GM21367 (cell line): Measurements from ENCODE around the gene AIG1.
A peak's percentile ranks its signal among the peaks of the same experiment; 100 is the strongest.
"Not testable (repeated sequence)": the region's sequence is repeated elsewhere in the genome, so short reads cannot be mapped to it uniquely, and the experiment has no call there.

Source experiments
- ATAC-seq: cut with Tn5 transposase; IDR thresholded peaks from one replicate; pipeline ENCODE4 v1.9.1; 2021; ENCODE audit not compliant: unreplicated experiment

Gene AIG1

GRCh38 chr6:143060806-143061596 is at the start of gene AIG1:
TSS of gene AIG1 (plus strand) at chr6:143060889. CDS start at chr6:143060926, 37 bp downstream.
- ATAC-seq, result peak; percentile 58

- peak; percentile 53 for ATAC-seq
Measured at GRCh38 chr6:143014764-143015163, 45.9 kb upstream of the AIG1 start.

GRCh38 chr6:143015300-143015706 is 45.4 kb upstream of the AIG1 start:
- ATAC-seq, result no peak

GRCh38 chr6:143018955-143019354 is 41.7 kb upstream of the AIG1 start:
- no peak for ATAC-seq

- not testable (repeated sequence) for ATAC-seq
Measured at GRCh38 chr6:143020862-143021261, 39.8 kb upstream of the AIG1 start.

- ATAC-seq, result no peak
Measured at GRCh38 chr6:143021543-143021942, 39.1 kb upstream of the AIG1 start.

GRCh38 chr6:143022587-143022986 is 38.1 kb upstream of the AIG1 start:
- no peak for ATAC-seq

GRCh38 chr6:143023695-143024094 is 37.0 kb upstream of the AIG1 start:
- no peak for ATAC-seq

GRCh38 chr6:143024977-143025376 is 35.7 kb upstream of the AIG1 start:
- ATAC-seq, result no peak

GRCh38 chr6:143026696-143027449 is 33.8 kb upstream of the AIG1 start:
- no peak for ATAC-seq

- no peak for ATAC-seq
Measured at GRCh38 chr6:143034689-143035334, 25.9 kb upstream of the AIG1 start.

- no peak for ATAC-seq
Measured at GRCh38 chr6:143037470-143037869, 23.2 kb upstream of the AIG1 start.

GRCh38 chr6:143038833-143039232 is 21.9 kb upstream of the AIG1 start:
- no peak for ATAC-seq

GRCh38 chr6:143039548-143039947 is 21.1 kb upstream of the AIG1 start:
- ATAC-seq, result no peak

- no peak for ATAC-seq
Measured at GRCh38 chr6:143040018-143040417, 20.7 kb upstream of the AIG1 start.

- ATAC-seq, result not testable (repeated sequence)
Measured at GRCh38 chr6:143044345-143044744, 16.3 kb upstream of the AIG1 start.

GRCh38 chr6:143049611-143050010 is 11.1 kb upstream of the AIG1 start:
- no peak for ATAC-seq

GRCh38 chr6:143050509-143050908 is 10.2 kb upstream of the AIG1 start:
- no peak for ATAC-seq

- ATAC-seq, result no peak
Measured at GRCh38 chr6:143052282-143052681, 8.4 kb upstream of the AIG1 start.

GRCh38 chr6:143053856-143054255 is 6.8 kb upstream of the AIG1 start:
- ATAC-seq, result no peak

GRCh38 chr6:143054329-143054728 is 6.4 kb upstream of the AIG1 start:
- ATAC-seq, result no peak

GRCh38 chr6:143055213-143055612 is 5.5 kb upstream of the AIG1 start:
- ATAC-seq, result no peak
